CD8-positive, alpha-beta memory T cell (primary cell): ENCODE results near the gene CAMK1D. TPM values are rescaled to one million over a fixed set of nuclear protein-coding genes. Genes with fewer than 3 reads are reported as not detected.
A peak's percentile ranks its signal among the peaks of the same experiment; 100 is the strongest.

Experiments
- CTCF ChIA-PET: fragments of 350-600 bp; sonication (Branson Sonifier 250); formaldehyde crosslinking; loops from one replicate; lab custom pipeline; 2021; ENCODE audit warnings: antibody characterized with exemption; lab: Charles Lee
- POLR2A ChIA-PET: fragments of 350-600 bp; sonication (Branson Sonifier 250); formaldehyde crosslinking; loops from one replicate; lab custom pipeline; 2021; ENCODE audit warnings: antibody characterized with exemption; lab: Charles Lee
- DNase-seq, 5 donors: peaks; one replicate each; pipeline versions ENCODE4 v3.0.0 to v3.0.0-alpha.2; 2020 to 2022; ENCODE audit warnings: mixed read lengths in 1 of 5
- H3K27ac ChIP-seq: one replicate; pipeline ENCODE4 v1.7.0; 2013; ENCODE audit warnings: low read depth, mild to moderate bottlenecking, low read length, moderate library complexity
- H3K27me3 ChIP-seq: 2 replicates; pipeline ENCODE4 v1.7.0; 2013; ENCODE audit warnings: low read length, mild to moderate bottlenecking; ENCODE audit not compliant: insufficient read depth, poor library complexity, severe bottlenecking
- H3K36me3 ChIP-seq: 2 replicates; pipeline ENCODE4 v1.7.0; 2013; ENCODE audit warnings: mild to moderate bottlenecking, low read length, moderate library complexity; ENCODE audit not compliant: insufficient read depth
- H3K4me1 ChIP-seq: 2 replicates; pipeline ENCODE4 v1.7.0; 2013; ENCODE audit warnings: mild to moderate bottlenecking, low read length, moderate library complexity; ENCODE audit not compliant: insufficient read depth
- H3K4me3 ChIP-seq: 2 replicates; pipeline ENCODE4 v1.7.0; 2013; ENCODE audit warnings: mild to moderate bottlenecking, low read length
- H3K9me3 ChIP-seq: 2 replicates; pipeline ENCODE4 v1.7.0; 2013; ENCODE audit warnings: mild to moderate bottlenecking, low read length
- H3K27ac Mint-ChIP-seq, 8 donors: one replicate each; pipeline ENCODE4 v1.8.0; 2020 to 2021; ENCODE audit warnings: mixed read lengths in 8 of 8, mild to moderate bottlenecking in 6 of 8, inconsistent platforms in 3 of 8, moderate library complexity in 3 of 8
- H3K27me3 Mint-ChIP-seq, 2 donors: one replicate each; pipeline ENCODE4 v1.8.0; 2020 to 2021; ENCODE audit warnings: mixed read lengths in 2 of 2, mild to moderate bottlenecking in 1 of 2, moderate library complexity in 1 of 2
- H3K36me3 Mint-ChIP-seq, 3 donors: one replicate each; pipeline ENCODE4 v1.8.0; 2020 to 2021; ENCODE audit warnings: mixed read lengths in 3 of 3, inconsistent platforms in 1 of 3, mild to moderate bottlenecking in 1 of 3
- H3K4me1 Mint-ChIP-seq, 3 donors: one replicate each; pipeline ENCODE4 v1.8.0; 2020 to 2021; ENCODE audit warnings: mixed read lengths in 3 of 3, inconsistent platforms in 1 of 3, mild to moderate bottlenecking in 1 of 3
- H3K4me3 Mint-ChIP-seq, 7 donors: one replicate each; pipeline ENCODE4 v1.8.0; 2020 to 2021; ENCODE audit warnings: mixed read lengths in 7 of 7, mild to moderate bottlenecking in 6 of 7, moderate library complexity in 4 of 7, inconsistent platforms in 2 of 7
- H3K9me3 Mint-ChIP-seq, 5 donors: one replicate each; pipeline ENCODE4 v1.8.0; 2020 to 2022; ENCODE audit warnings: mixed read lengths in 5 of 5, mild to moderate bottlenecking in 3 of 5, moderate library complexity in 2 of 5, inconsistent platforms in 1 of 5
- polyA plus RNA-seq: library from polyadenylated mRNA; unstranded; fragments of 300-500 nt; fragmentation: Illumina TruSeq; gene quantifications from one replicate; pipeline ENCODE4 v1.2.3, GENCODE V29; 2021
- total RNA-seq, 2 experiments: library from RNA; stranded (reverse); gene quantifications; one replicate each; pipeline ENCODE4 v1.2.3, GENCODE V29; 2021

The CAMK1D gene
- total and polyA plus RNA-seq, 3 experiments from 2014 or later = 8.9 to 15.1 (median 10.0) TPM

DNA sequence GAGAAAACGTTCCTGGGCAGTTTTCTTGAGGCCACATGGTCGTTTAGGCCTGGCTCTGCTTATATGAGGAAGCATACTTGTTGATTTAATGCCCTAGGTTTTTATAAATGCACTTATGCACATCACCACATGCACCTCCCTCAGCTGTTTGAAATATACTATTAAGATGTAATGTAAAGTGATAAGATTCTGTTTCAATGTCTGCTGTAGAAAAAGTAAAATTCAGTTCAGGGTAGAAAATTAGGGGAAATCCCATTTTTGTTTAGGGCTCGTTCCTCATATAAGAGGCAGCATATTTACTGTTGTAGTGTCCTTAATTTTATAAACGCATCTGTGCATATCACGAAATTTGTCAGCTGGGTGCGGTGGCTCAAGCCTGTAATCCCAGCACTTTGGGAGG is 7.8 kb upstream of the CAMK1D start:
- Mint-ChIP-seq H3K36me3 (peaks cover 0 to 3% (median 0%) of the 10 kb centered on the region in 3 donors), H3K4me1 (peaks cover 0 to 4% (median 3%) of the 10 kb centered on the region in 3 donors), H3K4me3 (no peak overlapping the region), H3K9me3 (peaks cover 0 to 5% (median 2%) of the 10 kb centered on the region in 5 donors), H3K27me3 (no peaks in the 10 kb centered on the region), H3K27ac (peak overlapping the region in 1 of 8 donors; percentile 3)
- POLR2A ChIA-PET = no interaction called here
- H3K27me3 ChIP-seq = no peaks in the 10 kb centered on the region
- H3K9me3 ChIP-seq = no peaks in the 10 kb centered on the region
- no peaks in the 10 kb centered on the region for H3K36me3 ChIP-seq
- no peak overlapping the region for H3K4me3 ChIP-seq
- no peak overlapping the region for H3K27ac ChIP-seq
- no peak for DNase-seq
- CTCF ChIA-PET = no interaction called here
- no peaks in the 10 kb centered on the region for H3K4me1 ChIP-seq

- POLR2A ChIA-PET = no interaction called here
- peaks cover 11 to 17% (median 15%) of the 10 kb centered on the region in 3 donors for H3K4me1 Mint-ChIP-seq
- CTCF ChIA-PET = no interaction called here
These were observed 4.8 kb upstream of the CAMK1D start for GRCh38 chr10:12344375-12345110.

DNA sequence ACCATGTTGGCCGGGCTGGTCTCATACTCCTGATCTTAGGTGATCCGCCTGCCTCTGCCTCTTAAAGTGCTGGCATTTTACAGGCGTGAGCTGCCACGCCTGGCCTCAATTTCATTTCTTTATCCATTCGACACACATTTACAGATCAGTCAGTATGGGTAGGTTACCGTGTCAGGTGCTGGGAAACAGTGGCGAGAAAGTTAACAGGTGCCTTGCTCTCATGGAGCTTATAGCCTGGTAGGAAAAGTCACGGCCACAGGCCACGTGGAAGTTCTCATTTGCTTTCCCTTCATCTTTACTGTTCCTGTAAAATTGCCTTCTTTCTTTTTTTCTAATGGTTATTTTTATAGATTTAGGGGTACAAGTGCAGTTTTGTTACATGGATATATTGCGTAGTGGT is 2.6 kb upstream of the CAMK1D start:
- POLR2A ChIA-PET = interaction anchor here (0.7 kb wide), 1 partner anchor 44 kb away, joined by 3 read pairs; no protein-coding TSS in a partner anchor
- Mint-ChIP-seq H3K4me1 (peaks cover 25 to 32% (median 32%) of the 10 kb centered on the region in 3 donors), H3K9me3 (peaks cover 0 to 5% (median 2%) of the 10 kb centered on the region in 5 donors), H3K27ac (peak overlapping the region in 3 of 8 donors; percentile 35 to 97 (median 42)), H3K36me3 (peaks cover 0 to 7% (median 3%) of the 10 kb centered on the region in 3 donors), H3K4me3 (peak overlapping the region in 2 of 7 donors; percentile 14 to 37), H3K27me3 (peaks cover 0 to 5% of the 10 kb centered on the region in 2 donors)
- DNase-seq = no peak
- no peaks in the 10 kb centered on the region for H3K36me3 ChIP-seq
- CTCF ChIA-PET = interaction anchor here (0.9 to 1.5 kb wide), 3 partner anchors 24 to 151 kb away, joined by 3 read pairs; partner anchors contain the start of genes CDC123 and NUDT5
- no peak overlapping the region for H3K27ac ChIP-seq
- H3K4me1 ChIP-seq = peaks cover 18% of the 10 kb centered on the region
- no peaks in the 10 kb centered on the region for H3K9me3 ChIP-seq
- no peaks in the 10 kb centered on the region for H3K27me3 ChIP-seq
- no peak overlapping the region for H3K4me3 ChIP-seq

More at GRCh38 chr10:12344375-12345110, 4.8 kb upstream of the CAMK1D start:
- Histone ChIP-seq H3K4me3 (no peak overlapping the region), H3K36me3 (no peaks in the 10 kb centered on the region), H3K27me3 (no peaks in the 10 kb centered on the region), H3K9me3 (no peaks in the 10 kb centered on the region), H3K27ac (no peak overlapping the region), H3K4me1 (peaks cover 7% of the 10 kb centered on the region)
- peaks cover 0 to 5% of the 10 kb centered on the region in 2 donors for H3K27me3 Mint-ChIP-seq
- H3K9me3 Mint-ChIP-seq = peaks cover 0 to 5% (median 2%) of the 10 kb centered on the region in 5 donors
- DNase-seq = no peak
- H3K27ac Mint-ChIP-seq = peak overlapping the region in 1 of 8 donors; percentile 11
- H3K4me3 Mint-ChIP-seq = no peak overlapping the region
- peaks cover 0 to 3% (median 2%) of the 10 kb centered on the region in 3 donors for H3K36me3 Mint-ChIP-seq

GRCh38 chr10:12348294-12348869 is 965 bp upstream of the CAMK1D start:
- Histone ChIP-seq H3K27me3 (no peaks in the 10 kb centered on the region), H3K4me1 (peaks cover 18% of the 10 kb centered on the region), H3K27ac (peak overlapping the region; percentile 74), H3K4me3 (peak overlapping the region; percentile 49), H3K36me3 (no peaks in the 10 kb centered on the region), H3K9me3 (no peaks in the 10 kb centered on the region)
- peak overlapping the region; percentile 66 to 97 (median 92) for H3K27ac Mint-ChIP-seq
- peaks cover 31 to 42% (median 38%) of the 10 kb centered on the region in 3 donors for H3K4me1 Mint-ChIP-seq
- POLR2A ChIA-PET = interaction anchor here (0.7 to 2.8 kb wide), 4 partner anchors 16 to 178 kb away, joined by 3 to 13 read pairs (median 4); partner anchors contain the start of genes CDC123 and NUDT5
- peaks cover 0 to 5% of the 10 kb centered on the region in 2 donors for H3K27me3 Mint-ChIP-seq
- CTCF ChIA-PET = interaction anchor here (2.8 kb wide), 1 partner anchor 307 kb away, joined by 9 read pairs; no protein-coding TSS in a partner anchor
- H3K4me3 Mint-ChIP-seq = peak overlapping the region; percentile 74 to 92 (median 85)
- no peak for DNase-seq
- H3K9me3 Mint-ChIP-seq = peaks cover 0 to 3% (median 1%) of the 10 kb centered on the region in 5 donors
- H3K36me3 Mint-ChIP-seq = peaks cover 0 to 7% (median 0%) of the 10 kb centered on the region in 3 donors

GRCh38 chr10:12349629-12350166 is 351 bp downstream of the CAMK1D start:
- POLR2A ChIA-PET = interaction anchor here (0.8 to 2.8 kb wide), 3 partner anchors 17 to 100 kb away, joined by 3 to 13 read pairs (median 3); no protein-coding TSS in a partner anchor
- Histone ChIP-seq H3K27ac (peak overlapping the region; percentile 68), H3K4me3 (peak overlapping the region; percentile 87), H3K36me3 (no peaks in the 10 kb centered on the region), H3K9me3 (no peaks in the 10 kb centered on the region), H3K27me3 (no peaks in the 10 kb centered on the region), H3K4me1 (peaks cover 18% of the 10 kb centered on the region)
- peak overlapping the region; percentile 95 to 100 (median 98) for H3K27ac Mint-ChIP-seq
- CTCF ChIA-PET = interaction anchor here (1.2 to 2.8 kb wide), 3 partner anchors 16 to 306 kb away, joined by 4 to 9 read pairs (median 7); no protein-coding TSS in a partner anchor
- H3K36me3 Mint-ChIP-seq = peaks cover 0 to 7% (median 1%) of the 10 kb centered on the region in 3 donors
- H3K9me3 Mint-ChIP-seq = peaks cover 0 to 1% (median 0%) of the 10 kb centered on the region in 5 donors
- H3K4me1 Mint-ChIP-seq = peaks cover 39 to 49% (median 44%) of the 10 kb centered on the region in 3 donors
- H3K4me3 Mint-ChIP-seq = peak overlapping the region; percentile 96 to 99 (median 98)
- no peak for DNase-seq
- peaks cover 0 to 5% of the 10 kb centered on the region in 2 donors for H3K27me3 Mint-ChIP-seq

DNA sequence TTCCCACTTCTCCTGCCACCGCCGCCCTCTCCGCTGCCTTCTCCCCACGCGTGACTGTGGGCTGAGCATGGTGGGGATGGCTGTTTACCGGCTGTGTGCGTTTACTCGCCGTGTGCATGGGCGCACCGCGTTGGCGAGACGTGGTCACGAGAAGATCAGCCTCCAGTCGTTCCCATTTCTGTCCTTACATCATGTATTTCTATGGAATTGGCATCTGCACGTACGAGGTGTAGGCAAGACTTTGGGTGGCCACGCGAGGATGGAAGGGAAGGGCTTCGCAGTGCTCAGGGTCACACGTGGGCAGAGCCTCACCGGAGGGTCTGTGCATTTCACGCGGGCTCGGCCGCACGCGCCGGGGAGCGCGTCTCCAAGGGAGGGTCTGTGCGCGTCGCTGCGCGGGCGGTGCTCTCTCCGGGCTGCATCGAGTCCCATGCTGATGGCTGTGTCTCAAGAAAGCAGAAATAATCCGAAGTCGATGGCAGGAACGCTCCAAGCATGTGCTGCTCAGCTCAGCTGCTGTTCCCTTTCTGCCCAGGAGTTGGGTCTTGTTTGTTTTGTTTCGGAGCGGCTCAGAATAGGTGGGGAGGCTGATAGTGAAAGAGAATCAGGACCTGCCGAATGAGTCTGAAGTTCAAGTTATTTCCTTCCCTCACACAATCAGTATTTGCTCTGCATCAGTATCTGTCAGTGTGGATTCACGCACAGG is 973 bp downstream of the CAMK1D start:
- Histone ChIP-seq H3K9me3 (no peaks in the 10 kb centered on the region), H3K4me1 (peaks cover 18% of the 10 kb centered on the region), H3K36me3 (no peaks in the 10 kb centered on the region), H3K27ac (peak overlapping the region; percentile 68), H3K4me3 (peak overlapping the region; percentile 87), H3K27me3 (no peaks in the 10 kb centered on the region)
- Mint-ChIP-seq H3K4me1 (peaks cover 41 to 52% (median 45%) of the 10 kb centered on the region in 3 donors), H3K27me3 (peaks cover 0 to 5% of the 10 kb centered on the region in 2 donors), H3K36me3 (peaks cover 0 to 7% (median 3%) of the 10 kb centered on the region in 3 donors), H3K27ac (peak overlapping the region; percentile 85 to 99 (median 98)), H3K9me3 (peaks cover 0 to 1% (median 0%) of the 10 kb centered on the region in 5 donors), H3K4me3 (peak overlapping the region; percentile 94 to 99 (median 98))
- peak; percentile 21 to 74 (median 59) for DNase-seq
- ChIA-PET CTCF (interaction anchor here (0.7 to 2.8 kb wide), 4 partner anchors 15 to 305 kb away, joined by 3 to 9 read pairs (median 6); no protein-coding TSS in a partner anchor), POLR2A (interaction anchor here (0.6 to 2.8 kb wide), 3 partner anchors 25 to 1163 kb away, joined by 3 to 13 read pairs (median 10); no protein-coding TSS in a partner anchor)

- H3K27ac Mint-ChIP-seq = peak overlapping the region; percentile 85 to 99 (median 98)
- no peaks in the 10 kb centered on the region for H3K9me3 ChIP-seq
- H3K27me3 Mint-ChIP-seq = peaks cover 0 to 5% of the 10 kb centered on the region in 2 donors
- H3K27ac ChIP-seq = peak overlapping the region; percentile 68
- H3K4me3 ChIP-seq = peak overlapping the region; percentile 87
- no peak for DNase-seq
- peaks cover 46 to 57% (median 49%) of the 10 kb centered on the region in 3 donors for H3K4me1 Mint-ChIP-seq
- ChIA-PET CTCF (interaction anchor here (0.7 to 1.7 kb wide), 2 partner anchors 15 to 86 kb away, joined by 3 to 7 read pairs; no protein-coding TSS in a partner anchor), POLR2A (interaction anchor here (0.6 to 2.8 kb wide), 2 partner anchors 99 to 1163 kb away, joined by 10 to 13 read pairs; no protein-coding TSS in a partner anchor)
- H3K36me3 ChIP-seq = no peaks in the 10 kb centered on the region
- peaks cover 0 to 7% (median 4%) of the 10 kb centered on the region in 3 donors for H3K36me3 Mint-ChIP-seq
- no peaks in the 10 kb centered on the region for H3K27me3 ChIP-seq
- H3K4me1 ChIP-seq = peaks cover 18% of the 10 kb centered on the region
- peak overlapping the region; percentile 94 to 99 (median 98) for H3K4me3 Mint-ChIP-seq
- peaks cover 0 to 1% (median 0%) of the 10 kb centered on the region in 5 donors for H3K9me3 Mint-ChIP-seq
These were observed 1.6 kb downstream of the CAMK1D start for GRCh38 chr10:12350925-12351324.
